Keratinocyte (primary cell): ENCODE measurements around the gene NALCN. TPM values are rescaled to one million over a fixed set of nuclear protein-coding genes. Genes with fewer than 3 reads are reported as not detected.

Source experiments
- DNase-seq: peaks from one replicate; pipeline ENCODE4 v3.0.0-alpha.2; 2011; ENCODE audit warnings: low read depth, missing footprints, low spot score
- FAIRE-seq: peaks from 2 replicates; lab custom pipeline; 2011; peaks lifted over from hg19 to GRCh38; lab: Jason Lieb, UNC
- H2AFZ ChIP-seq: 2 replicates; pipeline ENCODE4 v1.6.0; 2012; ENCODE audit warnings: low read length, control low read depth, inconsistent platforms; ENCODE audit not compliant: control insufficient read depth
- H3K27ac ChIP-seq: 2 replicates; pipeline ENCODE4 v1.5.1; 2011; ENCODE audit warnings: low read length; ENCODE audit not compliant: control insufficient read depth, insufficient read depth
- H3K27me3 ChIP-seq: 3 replicates; pipeline ENCODE4 v1.6.0; 2011; ENCODE audit warnings: low read length; ENCODE audit not compliant: control insufficient read depth, insufficient read depth; ENCODE audit errors: extremely low read depth
- H3K36me3 ChIP-seq, 2 experiments: 2 replicates in 1 of 2; 3 replicates in 1 of 2; pipeline ENCODE4 v1.5.1; 2011; ENCODE audit warnings: low read length in 2 of 2, mild to moderate bottlenecking in 1 of 2; ENCODE audit not compliant: control insufficient read depth in 2 of 2, insufficient read depth in 2 of 2; ENCODE audit errors: extremely low read depth in 1 of 2
- H3K4me1 ChIP-seq: 3 replicates; pipeline ENCODE4 v1.5.1; 2011; ENCODE audit warnings: low read length; ENCODE audit not compliant: control insufficient read depth, insufficient read depth; ENCODE audit errors: extremely low read depth
- H3K4me2 ChIP-seq: 3 replicates; pipeline ENCODE4 v1.6.0; 2011; ENCODE audit warnings: low read depth, low read length; ENCODE audit not compliant: control insufficient read depth, insufficient read depth; ENCODE audit errors: extremely low read depth
- H3K4me3 ChIP-seq, 3 experiments: fragments of 200-600 bp in 1 of 3; sonication (generic) in 1 of 3; 2 replicates in 2 of 3; 3 replicates in 1 of 3; pipeline ENCODE4 v1.5.1; 2011 to 2016; ENCODE audit warnings: low read length in 3 of 3, mild to moderate bottlenecking in 3 of 3, control low read depth in 2 of 3, inconsistent platforms in 1 of 3, low read depth in 1 of 3, mixed read lengths in 1 of 3, mixed run types in 1 of 3, moderate library complexity in 1 of 3; ENCODE audit not compliant: control insufficient read depth in 2 of 3, insufficient read depth in 2 of 3; ENCODE audit errors: extremely low read depth in 1 of 3
- H3K79me2 ChIP-seq: 2 replicates; pipeline ENCODE4 v1.6.0; 2012; ENCODE audit warnings: low read length; ENCODE audit not compliant: control insufficient read depth, insufficient read depth
- H3K9ac ChIP-seq: 3 replicates; pipeline ENCODE4 v1.6.0; 2011; ENCODE audit warnings: low read length; ENCODE audit not compliant: control insufficient read depth, insufficient read depth; ENCODE audit errors: extremely low read depth
- H3K9me1 ChIP-seq: 3 replicates; pipeline ENCODE4 v1.6.0; 2011; ENCODE audit warnings: low read length; ENCODE audit not compliant: control insufficient read depth, insufficient read depth; ENCODE audit errors: extremely low read depth
- H3K9me3 ChIP-seq: 2 replicates; pipeline ENCODE4 v1.5.1; 2012; ENCODE audit warnings: low read depth, low read length; ENCODE audit not compliant: control insufficient read depth
- H4K20me1 ChIP-seq: 3 replicates; pipeline ENCODE4 v1.6.0; 2011; ENCODE audit warnings: low read length; ENCODE audit not compliant: control insufficient read depth, insufficient read depth; ENCODE audit errors: extremely low read depth
- EZH2 ChIP-seq: IDR thresholded peaks from one replicate; pipeline ENCODE4 v1.6.1; 2012; ENCODE audit warnings: inconsistent platforms, mild to moderate bottlenecking, low read length, moderate library complexity
- dilution Hi-C: fragments of 300-500 bp; cut with MboI; formaldehyde crosslinking; loops from one replicate; pipeline ENCODE4 v1.7.0; 2020; ENCODE audit warnings: low sequenced_read_pairs; ENCODE audit not compliant: extremely low pct_ligation_motif_present
- polyA plus RNA-seq, 5 experiments: library from polyadenylated mRNA; depleted of rRNA in 3 of 5; stranded (reverse) in 3 of 5; stranded (forward) in 1 of 5; unstranded in 1 of 5; fragments of >200 nt; gene quantifications; 1 replicate in 1 of 5; 2 replicates in 3 of 5; 3 replicates in 1 of 5; pipeline versions ENCODE4 v1.2.1 to v1.2.3, GENCODE V29; 2011 to 2012; ENCODE audit warnings: missing spikeins in 2 of 5, low read depth in 1 of 5, low replicate concordance in 1 of 5
- TF ChIP-seq, protein P1 (sequence below), 3 experiments: IDR thresholded peaks in 1 of 3; conservative IDR thresholded peaks in 1 of 3; optimal IDR thresholded peaks in 1 of 3; 2 replicates in 2 of 3; 3 replicates in 1 of 3; pipeline versions ENCODE3 to v1.5.1; 2011; ENCODE audit warnings: low read length in 3 of 3, mild to moderate bottlenecking in 3 of 3, moderate library complexity in 2 of 3, control low read depth in 1 of 3, inconsistent platforms in 1 of 3; ENCODE audit not compliant: insufficient read depth in 2 of 3; ENCODE audit errors: extremely low read depth in 1 of 3

The NALCN gene
- polyA plus RNA-seq, 1 donor (not counting 4 experiments of a cell fraction or from before 2014, with no cell fraction given) = 0.16 TPM

DNA sequence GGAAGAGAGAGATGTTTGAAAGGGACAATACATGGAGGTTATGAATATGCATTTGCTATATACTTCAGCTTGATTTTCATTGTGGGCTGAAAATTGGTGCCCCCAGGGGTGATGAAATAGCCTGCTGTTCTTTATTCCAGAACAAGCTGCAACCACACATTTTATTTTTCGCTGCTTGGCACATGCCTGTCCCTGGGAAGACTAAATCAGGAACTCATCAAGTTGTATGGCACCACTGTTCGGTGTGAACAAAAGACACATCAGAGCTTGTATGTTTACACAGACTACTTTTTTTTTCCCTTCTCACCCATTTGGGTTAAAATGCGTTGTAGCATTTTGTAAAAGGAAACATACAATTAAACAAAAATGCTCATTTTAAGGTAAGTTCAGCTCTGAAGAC lies 230.7 kb downstream of the NALCN start:
- TF ChIP-seq, protein P1, sequence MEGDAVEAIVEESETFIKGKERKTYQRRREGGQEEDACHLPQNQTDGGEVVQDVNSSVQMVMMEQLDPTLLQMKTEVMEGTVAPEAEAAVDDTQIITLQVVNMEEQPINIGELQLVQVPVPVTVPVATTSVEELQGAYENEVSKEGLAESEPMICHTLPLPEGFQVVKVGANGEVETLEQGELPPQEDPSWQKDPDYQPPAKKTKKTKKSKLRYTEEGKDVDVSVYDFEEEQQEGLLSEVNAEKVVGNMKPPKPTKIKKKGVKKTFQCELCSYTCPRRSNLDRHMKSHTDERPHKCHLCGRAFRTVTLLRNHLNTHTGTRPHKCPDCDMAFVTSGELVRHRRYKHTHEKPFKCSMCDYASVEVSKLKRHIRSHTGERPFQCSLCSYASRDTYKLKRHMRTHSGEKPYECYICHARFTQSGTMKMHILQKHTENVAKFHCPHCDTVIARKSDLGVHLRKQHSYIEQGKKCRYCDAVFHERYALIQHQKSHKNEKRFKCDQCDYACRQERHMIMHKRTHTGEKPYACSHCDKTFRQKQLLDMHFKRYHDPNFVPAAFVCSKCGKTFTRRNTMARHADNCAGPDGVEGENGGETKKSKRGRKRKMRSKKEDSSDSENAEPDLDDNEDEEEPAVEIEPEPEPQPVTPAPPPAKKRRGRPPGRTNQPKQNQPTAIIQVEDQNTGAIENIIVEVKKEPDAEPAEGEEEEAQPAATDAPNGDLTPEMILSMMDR (optimal IDR thresholded peaks at IDR 0.05 in 1 of 3, IDR thresholded peaks at IDR 0.05 in 1 of 3, conservative IDR thresholded peaks at IDR 0.05 in 1 of 3; ENCODE audit: extremely low read depth in 1 of 3, insufficient read depth in 2 of 3, low read length in 3 of 3) = no peak
- Histone ChIP-seq H3K36me3 (no peaks in the 10 kb centered on the region), H3K79me2 (no peaks in the 10 kb centered on the region), H3K27ac (no peak overlapping the region), H3K27me3 (no peaks in the 10 kb centered on the region), H4K20me1 (no peaks in the 10 kb centered on the region), H3K9ac (no peak overlapping the region), H3K9me3 (no peaks in the 10 kb centered on the region), H3K4me3 (no peak overlapping the region), H2AFZ (no peak overlapping the region), H3K4me2 (no peak overlapping the region), H3K9me1 (no peaks in the 10 kb centered on the region), H3K4me1 (no peaks in the 10 kb centered on the region)
- dilution Hi-C loops = no loop called here
- DNase-seq (no peak), FAIRE-seq (no peak)

DNA sequence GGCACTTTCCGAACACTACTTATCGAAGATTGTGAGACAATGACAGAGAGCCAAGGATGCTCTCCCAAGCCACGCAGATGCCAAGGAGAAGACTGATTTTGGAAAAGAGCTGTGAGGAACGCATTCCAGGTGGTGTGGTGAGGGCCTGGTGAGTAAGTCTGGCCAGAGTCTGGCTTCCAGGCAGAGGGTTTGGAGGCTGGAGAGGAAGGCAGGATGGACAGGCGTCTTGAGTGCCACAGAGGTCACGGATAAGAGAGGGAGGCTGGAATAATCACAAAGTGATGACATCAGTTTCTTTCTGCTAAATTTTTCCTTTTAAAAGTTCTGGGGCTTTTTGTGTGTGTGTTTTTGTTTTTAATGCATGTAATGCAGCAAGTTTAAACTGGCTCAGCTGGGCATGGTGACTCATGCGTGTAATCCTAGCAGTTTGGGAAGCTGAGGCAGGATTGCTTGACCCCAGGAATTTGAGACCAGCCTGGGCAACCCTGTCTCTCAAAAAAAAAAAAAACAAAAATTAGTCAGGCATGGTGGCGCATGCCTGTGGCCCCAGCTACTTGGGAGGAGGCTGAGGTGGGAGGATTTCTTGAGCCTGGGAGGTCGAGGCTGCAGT lies 235.1 kb downstream of the NALCN start:
- H3K4me1 ChIP-seq = no peaks in the 10 kb centered on the region
- FAIRE-seq (no peak), DNase-seq (no peak)
- H3K4me2 ChIP-seq = no peak overlapping the region
- dilution Hi-C loops = no loop called here
- H3K4me3 ChIP-seq = no peak overlapping the region
- H3K27ac ChIP-seq = no peak overlapping the region
- no peaks in the 10 kb centered on the region for H3K36me3 ChIP-seq
- H3K27me3 ChIP-seq = no peaks in the 10 kb centered on the region
- H2AFZ ChIP-seq = no peak overlapping the region
- H4K20me1 ChIP-seq = no peaks in the 10 kb centered on the region
- H3K9me3 ChIP-seq = no peaks in the 10 kb centered on the region
- H3K9ac ChIP-seq = no peak overlapping the region
- H3K9me1 ChIP-seq = no peaks in the 10 kb centered on the region
- TF ChIP-seq, protein P1 (optimal IDR thresholded peaks at IDR 0.05 in 1 of 3, IDR thresholded peaks at IDR 0.05 in 1 of 3, conservative IDR thresholded peaks at IDR 0.05 in 1 of 3; ENCODE audit: extremely low read depth in 1 of 3, insufficient read depth in 2 of 3, low read length in 3 of 3) = no peak
- no peak for TF ChIP-seq EZH2
- H3K79me2 ChIP-seq = no peaks in the 10 kb centered on the region
